Panc1 (cell line): ENCODE results near the gene PGLYRP2. TPM values are rescaled to one million over a fixed set of nuclear protein-coding genes. Genes with fewer than 3 reads are reported as not detected.

Source experiments
- ATAC-seq: fragments of 200-7000 bp; cut with Tn5 transposase; 2 replicates; pipeline ENCODE4 v1.9.1; 2020; ENCODE audit warnings: mild to moderate bottlenecking, moderate library complexity
- BruUV-seq: library from RNA; stranded (reverse); fragments of 400-500 nt; replicated peaks from 2 replicates; lab custom pipeline; 2021; lab: Mats Ljungman, UMichigan
- CTCF ChIA-PET: fragments of 300-600 bp; sonication (Branson Sonifier 250); formaldehyde crosslinking; loops from one replicate; lab custom pipeline; 2022; ENCODE audit warnings: antibody characterized with exemption; lab: Charles Lee
- POLR2A ChIA-PET: fragments of 300-600 bp; sonication (Branson Sonifier 250); formaldehyde crosslinking; loops from one replicate; lab custom pipeline; 2022; ENCODE audit warnings: antibody characterized with exemption; lab: Charles Lee
- DNase-seq: peaks from one replicate; pipeline ENCODE4 v3.0.0-alpha.2; 2010; ENCODE audit warnings: low read depth, low spot score
- H3K27ac ChIP-seq: 2 replicates; pipeline ENCODE4 v1.5.1; 2011; ENCODE audit warnings: mild to moderate bottlenecking, low read length, inconsistent platforms
- H3K27me3 ChIP-seq: fragments of 200-500 bp; sonication (Bioruptor generic); 2 replicates; pipeline ENCODE4 v1.6.0; 2014; ENCODE audit warnings: low read length, inconsistent platforms; ENCODE audit not compliant: control insufficient read depth, insufficient read depth
- H3K36me3 ChIP-seq: fragments of 200-500 bp; sonication (Bioruptor generic); 2 replicates; pipeline ENCODE4 v1.5.1; 2014; ENCODE audit warnings: inconsistent platforms, mild to moderate bottlenecking, low read length, moderate library complexity; ENCODE audit not compliant: control insufficient read depth, insufficient read depth
- H3K4me1 ChIP-seq: 2 replicates; pipeline ENCODE4 v1.5.1; 2011; ENCODE audit warnings: inconsistent platforms, mild to moderate bottlenecking, low read length, moderate library complexity; ENCODE audit not compliant: control insufficient read depth, insufficient read depth
- H3K4me3 ChIP-seq, 2 experiments: 2 replicates each; pipeline ENCODE4 v1.5.1; 2011 to 2012; ENCODE audit warnings: low read depth in 2 of 2, low read length in 2 of 2, mild to moderate bottlenecking in 2 of 2, inconsistent platforms in 1 of 2, moderate library complexity in 1 of 2
- H3K9me3 ChIP-seq: fragments of 200-500 bp; sonication (Bioruptor generic); 2 replicates; pipeline ENCODE4 v1.5.1; 2014; ENCODE audit warnings: low read depth, mild to moderate bottlenecking, inconsistent platforms, low read length, moderate library complexity; ENCODE audit not compliant: control insufficient read depth, insufficient read depth
- POLR2AphosphoS5 ChIP-seq: IDR thresholded peaks from 2 replicates; pipeline ENCODE4 v1.6.1; 2012; ENCODE audit warnings: mild to moderate bottlenecking, low read depth, low read length, moderate library complexity
- SIN3A ChIP-seq: IDR thresholded peaks from 2 replicates; pipeline ENCODE4 v1.6.1; 2012; ENCODE audit warnings: low read depth, mild to moderate bottlenecking, low read length, moderate library complexity, borderline replicate concordance; ENCODE audit not compliant: insufficient read depth
- TCF7L2 ChIP-seq: IDR thresholded peaks from 2 replicates; pipeline ENCODE4 v1.6.1; 2011; ENCODE audit warnings: mild to moderate bottlenecking, low read depth, low read length, inconsistent platforms
- in situ Hi-C: cut with HindIII; loops from 2 replicates; pipeline ENCODE4 v1.10.0; 2016; ENCODE audit warnings: low sequenced_read_pairs, low pct_unique_long_range_greater_than_20kb
- intact Hi-C: fragments of 100-400 bp; cut with micrococcal nuclease; formaldehyde crosslinking; loops from one replicate; pipeline ENCODE4 v1.10.0; 2022; ENCODE audit not compliant: unreplicated experiment
- total RNA-seq: library from RNA; stranded (reverse); gene quantifications from one replicate; pipeline ENCODE4 v1.2.1, GENCODE V29; 2021; ENCODE audit not compliant: unreplicated experiment
- TF ChIP-seq, protein P1 (sequence below): fragments of 450-650 bp; IDR thresholded peaks from 2 replicates; pipeline ENCODE4 v1.5.1; 2017; ENCODE audit warnings: mild to moderate bottlenecking
- TF ChIP-seq, protein P2 (sequence below), 2 experiments: IDR thresholded peaks; 2 replicates each; pipeline ENCODE4 v1.6.1; 2011 to 2012; ENCODE audit warnings: low read depth in 2 of 2, control low read depth in 1 of 2, low read length in 1 of 2, mild to moderate bottlenecking in 1 of 2, moderate library complexity in 1 of 2; ENCODE audit not compliant: insufficient read depth in 1 of 2

PGLYRP2 gene
- total RNA-seq, 1 experiment from 2014 or later = not detected

GRCh38 chr19:15438124-15438496 lies 41.2 kb downstream of the PGLYRP2 start:
- TF ChIP-seq SIN3A (no peak), TCF7L2 (no peak), POLR2AphosphoS5 (no peak)
- TF ChIP-seq, protein P1, sequence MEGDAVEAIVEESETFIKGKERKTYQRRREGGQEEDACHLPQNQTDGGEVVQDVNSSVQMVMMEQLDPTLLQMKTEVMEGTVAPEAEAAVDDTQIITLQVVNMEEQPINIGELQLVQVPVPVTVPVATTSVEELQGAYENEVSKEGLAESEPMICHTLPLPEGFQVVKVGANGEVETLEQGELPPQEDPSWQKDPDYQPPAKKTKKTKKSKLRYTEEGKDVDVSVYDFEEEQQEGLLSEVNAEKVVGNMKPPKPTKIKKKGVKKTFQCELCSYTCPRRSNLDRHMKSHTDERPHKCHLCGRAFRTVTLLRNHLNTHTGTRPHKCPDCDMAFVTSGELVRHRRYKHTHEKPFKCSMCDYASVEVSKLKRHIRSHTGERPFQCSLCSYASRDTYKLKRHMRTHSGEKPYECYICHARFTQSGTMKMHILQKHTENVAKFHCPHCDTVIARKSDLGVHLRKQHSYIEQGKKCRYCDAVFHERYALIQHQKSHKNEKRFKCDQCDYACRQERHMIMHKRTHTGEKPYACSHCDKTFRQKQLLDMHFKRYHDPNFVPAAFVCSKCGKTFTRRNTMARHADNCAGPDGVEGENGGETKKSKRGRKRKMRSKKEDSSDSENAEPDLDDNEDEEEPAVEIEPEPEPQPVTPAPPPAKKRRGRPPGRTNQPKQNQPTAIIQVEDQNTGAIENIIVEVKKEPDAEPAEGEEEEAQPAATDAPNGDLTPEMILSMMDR = no peak
- TF ChIP-seq, protein P2, sequence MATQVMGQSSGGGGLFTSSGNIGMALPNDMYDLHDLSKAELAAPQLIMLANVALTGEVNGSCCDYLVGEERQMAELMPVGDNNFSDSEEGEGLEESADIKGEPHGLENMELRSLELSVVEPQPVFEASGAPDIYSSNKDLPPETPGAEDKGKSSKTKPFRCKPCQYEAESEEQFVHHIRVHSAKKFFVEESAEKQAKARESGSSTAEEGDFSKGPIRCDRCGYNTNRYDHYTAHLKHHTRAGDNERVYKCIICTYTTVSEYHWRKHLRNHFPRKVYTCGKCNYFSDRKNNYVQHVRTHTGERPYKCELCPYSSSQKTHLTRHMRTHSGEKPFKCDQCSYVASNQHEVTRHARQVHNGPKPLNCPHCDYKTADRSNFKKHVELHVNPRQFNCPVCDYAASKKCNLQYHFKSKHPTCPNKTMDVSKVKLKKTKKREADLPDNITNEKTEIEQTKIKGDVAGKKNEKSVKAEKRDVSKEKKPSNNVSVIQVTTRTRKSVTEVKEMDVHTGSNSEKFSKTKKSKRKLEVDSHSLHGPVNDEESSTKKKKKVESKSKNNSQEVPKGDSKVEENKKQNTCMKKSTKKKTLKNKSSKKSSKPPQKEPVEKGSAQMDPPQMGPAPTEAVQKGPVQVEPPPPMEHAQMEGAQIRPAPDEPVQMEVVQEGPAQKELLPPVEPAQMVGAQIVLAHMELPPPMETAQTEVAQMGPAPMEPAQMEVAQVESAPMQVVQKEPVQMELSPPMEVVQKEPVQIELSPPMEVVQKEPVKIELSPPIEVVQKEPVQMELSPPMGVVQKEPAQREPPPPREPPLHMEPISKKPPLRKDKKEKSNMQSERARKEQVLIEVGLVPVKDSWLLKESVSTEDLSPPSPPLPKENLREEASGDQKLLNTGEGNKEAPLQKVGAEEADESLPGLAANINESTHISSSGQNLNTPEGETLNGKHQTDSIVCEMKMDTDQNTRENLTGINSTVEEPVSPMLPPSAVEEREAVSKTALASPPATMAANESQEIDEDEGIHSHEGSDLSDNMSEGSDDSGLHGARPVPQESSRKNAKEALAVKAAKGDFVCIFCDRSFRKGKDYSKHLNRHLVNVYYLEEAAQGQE (IDR thresholded peaks at IDR 0.05; ENCODE audit: insufficient read depth in 1 of 2, low read depth in 2 of 2, low read length in 1 of 2) = no peak
- ChIA-PET CTCF (no interaction called here), POLR2A (interaction anchor here (0.6 kb wide), 1 partner anchor 16 kb away, joined by 3 read pairs; no protein-coding TSS in a partner anchor)
- no peak overlapping the region for H3K27ac ChIP-seq
- ATAC-seq (no peak), DNase-seq (no peak)
- no TSS peak for BruUV-seq
- H3K4me3 ChIP-seq = no peak overlapping the region
- no peaks in the 10 kb centered on the region for H3K9me3 ChIP-seq
- in situ Hi-C loops (no loop called here), intact Hi-C loops (no loop called here)
- no peaks in the 10 kb centered on the region for H3K27me3 ChIP-seq
- H3K4me1 ChIP-seq = no peaks in the 10 kb centered on the region
- H3K36me3 ChIP-seq = no peaks in the 10 kb centered on the region

DNA sequence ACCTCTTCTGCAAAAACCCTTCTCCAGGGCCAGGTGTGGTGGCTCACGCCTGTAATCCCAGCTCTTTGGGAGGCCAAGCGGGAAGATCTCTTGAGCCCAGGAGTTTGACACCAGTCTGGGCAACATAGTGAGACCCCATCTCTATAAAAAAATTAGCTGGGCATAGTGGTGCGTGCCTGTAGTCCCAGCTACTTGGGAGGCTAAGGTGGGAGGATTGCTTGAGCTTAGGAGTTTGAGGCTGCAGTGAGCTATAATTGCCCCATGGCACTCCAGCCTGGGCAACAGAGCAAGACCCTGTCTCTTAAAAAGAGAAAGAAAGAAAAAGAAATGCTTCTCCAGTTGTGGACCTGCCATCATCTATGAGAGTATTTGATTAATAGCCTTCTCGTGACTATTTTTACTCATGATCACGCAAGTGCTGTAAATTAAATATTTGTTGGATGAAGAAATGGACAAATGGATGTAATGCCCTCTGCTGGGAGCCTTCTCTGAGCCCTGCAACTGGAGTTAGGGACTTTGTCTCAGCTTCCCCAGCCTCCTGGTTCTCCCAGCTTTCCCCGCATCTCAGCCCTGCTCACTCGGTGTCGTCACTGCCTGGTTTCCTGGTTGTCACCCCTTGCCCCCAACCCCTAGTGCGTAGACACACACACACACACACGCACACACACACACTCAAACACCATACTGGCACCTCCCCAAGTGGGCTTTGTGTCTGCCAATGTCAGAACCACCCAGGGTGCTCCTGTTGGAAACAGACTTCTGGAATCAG lies 41.8 kb downstream of the PGLYRP2 start:
- Histone ChIP-seq H3K27me3 (no peaks in the 10 kb centered on the region), H3K4me3 (no peak overlapping the region), H3K4me1 (no peaks in the 10 kb centered on the region), H3K9me3 (no peaks in the 10 kb centered on the region), H3K36me3 (no peaks in the 10 kb centered on the region), H3K27ac (no peak overlapping the region)
- ATAC-seq = no peak
- TF ChIP-seq SIN3A (no peak), POLR2AphosphoS5 (no peak), TCF7L2 (no peak)
- TF ChIP-seq, protein P2 (IDR thresholded peaks at IDR 0.05; ENCODE audit: insufficient read depth in 1 of 2, low read depth in 2 of 2, low read length in 1 of 2) = no peak
- TF ChIP-seq, protein P1 = no peak
- ChIA-PET POLR2A (no interaction called here), CTCF (no interaction called here)
- DNase-seq = no peak
- in situ Hi-C loops = no loop called here
- no TSS peak for BruUV-seq
- intact Hi-C loops = no loop called here
